H1 (cell line): ENCODE results near the gene CD72. TPM values are rescaled to one million over a fixed set of nuclear protein-coding genes. Genes with fewer than 3 reads are reported as not detected.

Source experiments
- CTCF ChIA-PET: fragments of 300-600 bp; sonication (Branson Sonifier 250); formaldehyde crosslinking; loops from one replicate; lab custom pipeline; 2021; ENCODE audit not compliant: partially characterized antibody; lab: Charles Lee
- POLR2A ChIA-PET: fragments of 300-600 bp; sonication (Branson Sonifier 250); formaldehyde crosslinking; loops from one replicate; lab custom pipeline; 2021; ENCODE audit warnings: inconsistent platforms; ENCODE audit not compliant: partially characterized antibody; lab: Charles Lee
- DNase-seq, 2 experiments: peaks; one replicate each; pipeline versions ENCODE4 v3.0.0 to v3.0.0-alpha.2; 2010 to 2022; ENCODE audit warnings: low spot score in 2 of 2, low read depth in 1 of 2, mixed read lengths in 1 of 2
- FAIRE-seq: peaks from 2 replicates; lab custom pipeline; 2011; peaks lifted over from hg19 to GRCh38; lab: Jason Lieb, UNC
- H2AFZ ChIP-seq: 2 replicates; pipeline ENCODE4 v1.8.1; 2012; ENCODE audit warnings: low read length, inconsistent platforms
- H2AK5ac ChIP-seq: 2 replicates; pipeline ENCODE4 v1.6.1; 2013; ENCODE audit warnings: low read depth, low read length
- H2BK120ac ChIP-seq: replicated peaks from 2 replicates; pipeline ENCODE3; 2013; ENCODE audit warnings: low read depth, low read length, inconsistent platforms
- H2BK12ac ChIP-seq: 2 replicates; pipeline ENCODE4 v1.6.1; 2013; ENCODE audit warnings: low read depth, low read length
- H2BK15ac ChIP-seq: 2 replicates; pipeline ENCODE4 v1.6.1; 2013; ENCODE audit warnings: low read length
- H2BK20ac ChIP-seq: 2 replicates; pipeline ENCODE4 v1.6.1; 2013; ENCODE audit warnings: low read length
- H2BK5ac ChIP-seq: 2 replicates; pipeline ENCODE4 v1.6.1; 2013; ENCODE audit warnings: low read depth, low read length
- H3K14ac ChIP-seq: 2 replicates; pipeline ENCODE4 v1.6.1; 2013; ENCODE audit warnings: inconsistent platforms; ENCODE audit not compliant: insufficient read length
- H3K18ac ChIP-seq: 2 replicates; pipeline ENCODE4 v1.6.1; 2013; ENCODE audit warnings: low read length; ENCODE audit errors: extremely low read depth
- H3K23ac ChIP-seq: 2 replicates; pipeline ENCODE4 v1.6.1; 2013; ENCODE audit warnings: inconsistent platforms; ENCODE audit not compliant: insufficient read length
- H3K23me2 ChIP-seq: 2 replicates; pipeline ENCODE4 v1.6.1; 2013; ENCODE audit warnings: low read depth, low read length
- H3K27ac ChIP-seq: 2 replicates; pipeline ENCODE4 v1.6.1; 2011; ENCODE audit warnings: low read depth, low read length, inconsistent platforms
- H3K27me3 ChIP-seq, 4 experiments: replicated peaks in 1 of 4; 1 replicate in 1 of 4; 2 replicates in 3 of 4; pipeline versions ENCODE4 v1.6.1 to v1.8.1; 2011 to 2013; ENCODE audit warnings: low read length in 3 of 4, mild to moderate bottlenecking in 3 of 4, inconsistent platforms in 2 of 4, mixed read lengths in 2 of 4, moderate library complexity in 1 of 4; ENCODE audit not compliant: control insufficient read depth in 3 of 4, insufficient read depth in 3 of 4; ENCODE audit errors: extremely low read depth in 1 of 4
- H3K36me3 ChIP-seq, 4 experiments: 2 replicates each; pipeline versions ENCODE4 v1.6.1 to v1.8.1; 2011 to 2013; ENCODE audit warnings: mild to moderate bottlenecking in 4 of 4, low read length in 3 of 4, moderate library complexity in 2 of 4, control low read depth in 1 of 4, inconsistent platforms in 1 of 4; ENCODE audit not compliant: insufficient read depth in 4 of 4, control insufficient read depth in 2 of 4
- H3K4ac ChIP-seq: replicated peaks from 2 replicates; pipeline ENCODE3; 2013; ENCODE audit warnings: low read length, low read depth, mixed read lengths, inconsistent platforms; ENCODE audit not compliant: insufficient read length
- H3K4me1 ChIP-seq, 4 experiments: replicated peaks in 1 of 4; 1 replicate in 1 of 4; 2 replicates in 3 of 4; pipeline versions ENCODE4 v1.6.1 to v1.8.1; 2011 to 2013; ENCODE audit warnings: low read length in 3 of 4, inconsistent platforms in 2 of 4, mixed read lengths in 1 of 4; ENCODE audit not compliant: insufficient read depth in 4 of 4, control insufficient read depth in 3 of 4
- H3K4me2 ChIP-seq, 2 experiments: 2 replicates each; pipeline versions ENCODE4 v1.6.1 to v1.8.1; 2011 to 2013; ENCODE audit warnings: low read depth in 2 of 2, low read length in 2 of 2, control low read depth in 1 of 2, inconsistent platforms in 1 of 2, mild to moderate bottlenecking in 1 of 2; ENCODE audit not compliant: insufficient read depth in 1 of 2
- H3K4me3 ChIP-seq, 4 experiments: fragments of 200-600, 300-600 bp in 1 of 4; sonication (generic), shearing (Covaris generic), sonication (Bioruptor Twin) in 1 of 4; 2 replicates each; pipeline versions ENCODE4 v1.5.1 to v1.8.1; 2011 to 2016; ENCODE audit warnings: low read length in 4 of 4, low read depth in 3 of 4, control low read depth in 2 of 4, inconsistent platforms in 2 of 4, mild to moderate bottlenecking in 2 of 4, mixed read lengths in 1 of 4, moderate library complexity in 1 of 4; ENCODE audit not compliant: insufficient read depth in 2 of 4; ENCODE audit errors: extremely low read depth in 1 of 4
- H3K56ac ChIP-seq: replicated peaks from 2 replicates; pipeline ENCODE3; 2013; ENCODE audit warnings: low read depth, mild to moderate bottlenecking, mixed read lengths, low read length, inconsistent platforms; ENCODE audit not compliant: insufficient read length
- H3K79me1 ChIP-seq: 2 replicates; pipeline ENCODE4 v1.6.1; 2013; ENCODE audit warnings: low read depth, low read length, control low read depth
- H3K79me2 ChIP-seq, 2 experiments: 2 replicates each; pipeline versions ENCODE4 v1.6.1 to v1.8.1; 2012 to 2013; ENCODE audit warnings: low read length in 2 of 2, mild to moderate bottlenecking in 2 of 2, inconsistent platforms in 1 of 2; ENCODE audit not compliant: insufficient read depth in 2 of 2, control insufficient read depth in 1 of 2
- H3K9ac ChIP-seq, 4 experiments: replicated peaks in 1 of 4; 1 replicate in 1 of 4; 2 replicates in 3 of 4; pipeline versions ENCODE4 v1.6.1 to v1.8.1; 2011 to 2013; ENCODE audit warnings: low read depth in 3 of 4, low read length in 3 of 4, control low read depth in 2 of 4, mild to moderate bottlenecking in 2 of 4, moderate library complexity in 2 of 4, inconsistent platforms in 1 of 4; ENCODE audit errors: extremely low read depth in 1 of 4
- H3K9me3 ChIP-seq, 2 experiments: 2 replicates each; pipeline versions ENCODE4 v1.6.1 to v1.8.1; 2012 to 2013; ENCODE audit warnings: mild to moderate bottlenecking in 2 of 2, moderate library complexity in 2 of 2, control low read depth in 1 of 2, inconsistent platforms in 1 of 2, low read depth in 1 of 2, low read length in 1 of 2, mixed read lengths in 1 of 2; ENCODE audit not compliant: insufficient read depth in 2 of 2
- H4K20me1 ChIP-seq, 2 experiments: replicated peaks in 1 of 2; 2 replicates each; pipeline versions ENCODE3 to v1.8.1; 2011 to 2013; ENCODE audit warnings: inconsistent platforms in 2 of 2, low read length in 2 of 2, mild to moderate bottlenecking in 1 of 2; ENCODE audit not compliant: insufficient read depth in 2 of 2, control insufficient read depth in 1 of 2
- H4K5ac ChIP-seq: 2 replicates; pipeline ENCODE4 v1.6.1; 2013; ENCODE audit warnings: low read length, low read depth, mixed read lengths, inconsistent platforms; ENCODE audit not compliant: insufficient read length
- H4K8ac ChIP-seq: 2 replicates; pipeline ENCODE4 v1.8.0; 2013; ENCODE audit warnings: mild to moderate bottlenecking, moderate library complexity, low read length, inconsistent platforms; ENCODE audit not compliant: insufficient read depth; ENCODE audit errors: extremely low read depth
- H4K91ac ChIP-seq: replicated peaks from 2 replicates; pipeline ENCODE3; 2013; ENCODE audit warnings: low read length, mixed read lengths, inconsistent platforms; ENCODE audit not compliant: insufficient read length
- ASH2L ChIP-seq: fragments of 200-600, 300-600 bp; sonication (generic); IDR thresholded peaks from one replicate; pipeline ENCODE4 v1.7.1; 2017; ENCODE audit warnings: low read length
- EGR1 ChIP-seq: IDR thresholded peaks from 2 replicates; pipeline ENCODE4 v1.6.1; 2011; ENCODE audit warnings: low read depth, low read length, borderline replicate concordance
- POU5F1 ChIP-seq: IDR thresholded peaks from 2 replicates; pipeline ENCODE4 v1.6.1; 2011; ENCODE audit warnings: low read depth, mild to moderate bottlenecking, low read length, moderate library complexity
- WGBS, 2 experiments: shearing (Covaris generic) in 1 of 2; methylation state at CpG; one replicate each; pipeline versions ENCODE4 v1.1.6 to v1.1.7; 2013 to 2015; ENCODE audit warnings: low lambda C conversion rate in 2 of 2, mixed read lengths in 2 of 2, inconsistent platforms in 1 of 2, low coverage in 1 of 2, missing lambda C conversion rate in 1 of 2; ENCODE audit not compliant: insufficient replicate concordance in 2 of 2, insufficient coverage in 1 of 2, insufficient read length in 1 of 2; ENCODE audit errors: extremely low coverage in 1 of 2, missing lambda C conversion rate in 1 of 2; 5-methylcytosine and 5-hydroxymethylcytosine counted together
- polyA plus RNA-seq, 7 experiments: library from polyadenylated mRNA; depleted of rRNA in 3 of 7; stranded (reverse) in 5 of 7; unstranded in 2 of 7; fragments of >200 nt in 5 of 7; fragments of 200-250 nt in 2 of 7; gene quantifications; 1 replicate in 5 of 7; 2 replicates in 1 of 7; 4 replicates in 1 of 7; pipeline versions ENCODE4 v1.2.1 to v1.2.3, GENCODE V29; 2011 to 2013; ENCODE audit warnings: missing spikeins in 2 of 7, mixed read lengths in 2 of 7
- total RNA-seq: library from RNA; stranded (reverse); fragmentation: NEBNext Ultra II Directional; extraction: Animal tissue kit (Norgen Biotek cat#: 25700); gene quantifications from 2 replicates; pipeline ENCODE4 v1.2.1, GENCODE V29; 2021

CD72 gene
- total and polyA plus RNA-seq, 2 of the 8 experiments (the other 6 are each of a cell fraction or from before 2014, with no cell fraction given), result 4.0 to 4.5 TPM

DNA sequence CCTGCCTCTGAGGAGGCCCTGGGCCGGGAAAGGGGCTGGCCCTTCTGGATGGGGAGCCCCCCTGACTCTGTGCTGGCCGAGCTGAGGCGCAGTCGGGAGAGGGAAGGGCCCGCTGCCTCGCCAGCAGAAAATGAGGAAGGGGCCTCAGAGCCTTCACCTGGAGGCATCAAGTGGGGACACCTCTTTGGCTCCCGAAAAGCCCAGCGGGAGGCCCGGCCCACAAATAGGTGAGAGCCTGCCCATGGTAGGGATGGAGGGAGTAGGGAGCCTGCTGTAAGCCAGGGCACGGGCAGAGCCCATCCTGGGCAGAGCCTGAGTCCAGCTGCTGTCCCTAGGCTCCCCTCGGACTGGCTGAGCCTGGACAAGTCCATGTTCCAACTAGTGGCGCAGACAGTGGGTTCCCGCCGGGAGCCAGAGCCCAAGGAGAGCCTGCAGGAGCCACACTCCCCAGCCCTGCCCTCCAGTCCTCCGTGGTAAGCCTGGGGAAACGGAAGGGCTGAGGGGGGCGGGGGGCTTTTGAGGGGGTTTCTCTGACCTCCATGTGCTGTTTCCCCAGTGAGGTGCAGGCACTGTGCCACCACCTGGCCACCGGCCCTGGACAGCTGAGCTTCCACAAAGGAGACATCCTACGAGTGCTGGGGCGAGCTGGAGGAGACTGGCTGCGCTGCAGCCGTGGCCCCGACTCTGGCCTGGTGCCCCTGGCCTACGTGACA is 57.4 kb downstream of the CD72 start:
- no peak overlapping the region for H3K27ac ChIP-seq
- H4K91ac ChIP-seq, result no peak overlapping the region
- H3K23ac ChIP-seq, result no peak overlapping the region
- H3K4me1 ChIP-seq, result peaks cover 0 to 3% (median 0%) of the 10 kb centered on the region in 4 experiments; a peak in 1 of 7 replicates
- no peak overlapping the region for H2BK120ac ChIP-seq
- no peaks in the 10 kb centered on the region for H3K79me2 ChIP-seq
- FAIRE-seq, result no peak
- CTCF ChIA-PET, result interaction anchor here (0.6 to 18.3 kb wide), 2 partner anchors 83 to 481 kb away, joined by 3 to 181 read pairs; partner anchors contain the start of gene FANCG
- 90% methylated on average over 21 of the region's 24 CpGs; no CpG with 5 or more reads in 1 of the 2 experiments for WGBS, 2 experiments
- no peak overlapping the region for H4K5ac ChIP-seq
- H3K4me2 ChIP-seq, result no peak overlapping the region
- H2AFZ ChIP-seq, result no peak overlapping the region
- no peaks in the 10 kb centered on the region for H3K79me1 ChIP-seq
- no peaks in the 10 kb centered on the region for H3K27me3 ChIP-seq
- TF ChIP-seq ASH2L (no peak), POU5F1 (no peak), EGR1 (no peak)
- H3K4ac ChIP-seq, result no peak overlapping the region
- H3K36me3 ChIP-seq, result no peaks in the 10 kb centered on the region
- no peak overlapping the region for H3K56ac ChIP-seq
- H3K14ac ChIP-seq, result no peak overlapping the region
- H3K9me3 ChIP-seq, result no peaks in the 10 kb centered on the region
- H3K4me3 ChIP-seq, result no peak overlapping the region
- no peak overlapping the region for H2BK20ac ChIP-seq
- no peak overlapping the region for H2BK12ac ChIP-seq
- H2BK15ac ChIP-seq, result no peak overlapping the region
- POLR2A ChIA-PET, result no interaction called here
- H4K8ac ChIP-seq, result no peak overlapping the region
- no peak overlapping the region for H3K9ac ChIP-seq
- no peak for DNase-seq
- no peak overlapping the region for H2AK5ac ChIP-seq
- H3K18ac ChIP-seq, result no peak overlapping the region
- H2BK5ac ChIP-seq, result no peak overlapping the region
- H3K23me2 ChIP-seq, result no peaks in the 10 kb centered on the region
- peaks cover 0 to 2% of the 10 kb centered on the region in 2 experiments for H4K20me1 ChIP-seq
